Fibroblast of mammary gland (primary cell): ENCODE data around the gene ACSL3.

Experiments used
- DNase-seq: peaks from one replicate; pipeline ENCODE4 v3.0.0-alpha.2; 2010; ENCODE audit warnings: low read depth
- H3K4me3 ChIP-seq: 2 replicates; pipeline ENCODE4 v1.5.1; 2011; ENCODE audit warnings: low read depth, mild to moderate bottlenecking, low read length, moderate library complexity; ENCODE audit not compliant: control insufficient read depth
- CTCF ChIP-seq: conservative IDR thresholded peaks from 2 replicates; pipeline ENCODE4 v1.5.1; 2011; ENCODE audit warnings: low read depth, low read length, inconsistent platforms; ENCODE audit not compliant: control insufficient read depth, insufficient read depth

The ACSL3 gene

GRCh38 chr2:222888716-222889115, 27.9 kb downstream of the ACSL3 start:
- TF ChIP-seq CTCF = no peak
- DNase-seq = no peak
- H3K4me3 ChIP-seq = no peak overlapping the region

- H3K4me3 ChIP-seq = no peak overlapping the region
- DNase-seq = peak; percentile 45
- TF ChIP-seq CTCF = no peak
These were observed 31.1 kb downstream of the ACSL3 start for GRCh38 chr2:222891890-222892289.

DNA sequence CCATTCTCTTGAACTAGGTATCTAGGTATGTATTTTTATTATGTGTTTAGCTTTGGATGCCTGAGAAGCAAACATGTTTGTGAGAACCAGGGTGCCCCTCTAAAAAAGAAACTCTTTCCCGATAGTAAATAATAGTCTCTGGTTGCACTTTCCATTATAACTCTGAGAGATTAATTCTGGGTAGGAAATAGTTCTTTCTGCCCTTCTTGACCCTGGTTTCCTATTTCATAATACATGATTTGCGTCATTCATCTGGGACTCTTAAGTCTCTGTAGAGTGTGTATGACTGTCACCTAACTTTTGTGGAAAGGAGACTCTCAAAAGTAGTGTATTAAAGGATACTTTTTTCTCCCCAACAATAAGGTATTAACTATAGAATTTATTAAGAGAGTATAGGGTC, 31.5 kb downstream of the ACSL3 start:
- TF ChIP-seq CTCF = no peak
- no peak overlapping the region for H3K4me3 ChIP-seq
- DNase-seq = peak; percentile 56

GRCh38 chr2:222892761-222893160, 31.9 kb downstream of the ACSL3 start:
- TF ChIP-seq CTCF = no peak
- no peak overlapping the region for H3K4me3 ChIP-seq
- DNase-seq = no peak

DNA sequence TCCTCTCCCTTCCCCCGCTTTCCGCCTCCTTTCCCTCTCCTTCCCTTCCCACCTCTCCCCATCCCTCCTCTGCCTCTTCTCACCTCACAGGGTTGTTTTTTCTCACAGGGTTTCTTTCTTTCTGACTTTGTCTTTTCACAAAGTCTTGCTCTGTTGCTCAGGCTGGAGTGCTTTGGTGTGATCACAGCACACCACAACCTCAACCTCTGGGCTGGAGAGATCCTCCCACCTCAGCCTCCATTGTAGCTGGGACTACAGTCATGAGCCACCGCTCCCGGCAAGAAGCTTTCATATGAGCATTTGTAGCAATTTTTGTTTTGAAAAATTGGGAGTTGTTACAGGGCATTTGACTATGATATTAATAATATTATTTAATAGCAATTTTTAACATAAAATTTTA, 32.9 kb downstream of the ACSL3 start:
- H3K4me3 ChIP-seq = no peak overlapping the region
- TF ChIP-seq CTCF = no peak
- no peak for DNase-seq

DNA sequence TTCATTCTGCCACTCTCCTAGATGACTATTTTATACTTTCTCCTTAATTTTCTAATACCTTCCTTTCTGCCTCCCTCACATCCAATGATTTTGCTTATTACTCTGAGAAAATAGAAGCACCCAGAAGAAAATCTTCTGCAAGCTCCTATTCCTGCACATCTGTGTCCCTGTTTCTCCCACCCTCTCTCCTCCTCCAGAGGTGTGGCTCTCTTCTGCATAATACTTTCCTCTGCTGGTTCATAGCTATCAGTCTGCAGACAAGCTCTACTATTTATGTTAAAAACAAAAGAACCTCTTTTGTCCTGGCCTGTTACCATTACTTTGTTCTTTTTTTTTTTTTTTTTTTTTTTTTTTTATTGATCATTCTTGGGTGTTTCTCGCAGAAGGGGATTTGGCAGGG, 34.3 kb downstream of the ACSL3 start:
- no peak overlapping the region for H3K4me3 ChIP-seq
- no peak for DNase-seq
- TF ChIP-seq CTCF = no peak

GRCh38 chr2:222897898-222898297, 37.1 kb downstream of the ACSL3 start:
- no peak for DNase-seq
- H3K4me3 ChIP-seq = no peak overlapping the region
- TF ChIP-seq CTCF = no peak
